ENCODE measurements around the gene ENAH.
A peak's percentile ranks its signal among the peaks of the same experiment; 100 is the strongest.
"Not testable (repeated sequence)": the region's sequence is repeated elsewhere in the genome, so short reads cannot be mapped to it uniquely, and the experiment has no call there.

ENAH gene

GRCh38 chr1:225695578-225696337, 42.8 kb upstream of the ENAH start:
- no peak for TF ChIP-seq CTCF (IDR thresholded peaks at IDR 0.05; ENCODE audit: low read depth, low read length, missing control alignments)
- DNase-seq: no peak
- H3K27ac ChIP-seq: no peak overlapping the region
- no peak overlapping the region for H3K4me3 ChIP-seq (ENCODE audit: low read depth, low read length)
- H3K36me3 ChIP-seq (replicated peaks): no peaks in the 10 kb centered on the region
- no peaks in the 10 kb centered on the region for H3K27me3 ChIP-seq (replicated peaks)
- in situ Hi-C loops (cut with HindIII; ENCODE audit: low pct_ligation_motif_present, low sequenced_read_pairs): no loop called here

DNA sequence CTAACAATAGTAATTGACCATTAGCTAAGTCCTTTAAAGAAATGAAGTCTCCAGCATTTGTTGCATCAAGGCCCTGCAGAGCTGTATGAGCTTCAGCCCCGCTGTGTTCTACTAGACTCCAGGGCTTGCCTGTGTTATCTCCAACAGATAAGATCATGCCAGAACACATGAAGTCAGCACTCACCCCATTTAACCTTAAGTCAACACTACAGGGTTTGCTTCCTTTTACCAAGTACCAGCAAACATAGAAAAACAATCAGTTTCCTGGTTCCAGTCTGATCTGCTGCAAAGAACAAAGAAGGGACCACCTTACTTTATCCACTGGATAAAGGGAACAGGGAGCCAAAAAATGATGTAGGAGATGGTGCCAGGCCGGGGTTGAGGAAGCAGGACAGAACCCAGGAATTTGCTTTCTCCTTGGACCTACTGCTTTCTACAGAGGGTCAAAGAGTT, 41.3 kb upstream of the ENAH start:
- Histone ChIP-seq H3K36me3 (replicated peaks) (no peaks in the 10 kb centered on the region), H3K27ac (peak overlapping the region; percentile 43), H3K27me3 (replicated peaks) (no peaks in the 10 kb centered on the region), H3K4me3 (ENCODE audit: low read depth, low read length) (no peak overlapping the region)
- DNase-seq: peak; percentile 83
- no peak for TF ChIP-seq CTCF (IDR thresholded peaks at IDR 0.05; ENCODE audit: low read depth, low read length, missing control alignments)
- in situ Hi-C loops (cut with HindIII; ENCODE audit: low pct_ligation_motif_present, low sequenced_read_pairs): no loop called here

DNA sequence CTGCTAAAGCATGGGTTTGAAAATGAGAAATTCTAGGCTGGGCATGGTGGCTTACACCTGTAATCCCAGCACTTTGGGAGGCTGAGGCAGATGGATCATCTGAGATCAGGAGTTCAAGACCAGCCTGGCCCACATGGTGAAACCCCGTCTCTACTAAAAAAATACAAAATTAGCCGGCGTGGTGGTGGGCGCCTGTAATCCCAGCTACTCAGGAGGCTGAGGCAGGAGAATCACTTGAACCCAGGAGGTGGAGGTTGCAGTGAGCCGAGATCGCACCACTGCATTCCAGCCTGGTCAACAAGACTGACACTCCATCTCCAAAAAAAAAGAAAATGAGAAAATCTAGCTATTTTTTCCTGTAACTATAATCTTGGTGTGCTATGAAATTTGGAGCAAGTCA, 40.8 kb upstream of the ENAH start:
- H3K27ac ChIP-seq; DNase-seq; in situ Hi-C loops (cut with HindIII; ENCODE audit: low pct_ligation_motif_present, low sequenced_read_pairs); H3K4me3 ChIP-seq (ENCODE audit: low read depth, low read length); H3K36me3 ChIP-seq (replicated peaks); H3K27me3 ChIP-seq (replicated peaks): not testable (repeated sequence)

DNA sequence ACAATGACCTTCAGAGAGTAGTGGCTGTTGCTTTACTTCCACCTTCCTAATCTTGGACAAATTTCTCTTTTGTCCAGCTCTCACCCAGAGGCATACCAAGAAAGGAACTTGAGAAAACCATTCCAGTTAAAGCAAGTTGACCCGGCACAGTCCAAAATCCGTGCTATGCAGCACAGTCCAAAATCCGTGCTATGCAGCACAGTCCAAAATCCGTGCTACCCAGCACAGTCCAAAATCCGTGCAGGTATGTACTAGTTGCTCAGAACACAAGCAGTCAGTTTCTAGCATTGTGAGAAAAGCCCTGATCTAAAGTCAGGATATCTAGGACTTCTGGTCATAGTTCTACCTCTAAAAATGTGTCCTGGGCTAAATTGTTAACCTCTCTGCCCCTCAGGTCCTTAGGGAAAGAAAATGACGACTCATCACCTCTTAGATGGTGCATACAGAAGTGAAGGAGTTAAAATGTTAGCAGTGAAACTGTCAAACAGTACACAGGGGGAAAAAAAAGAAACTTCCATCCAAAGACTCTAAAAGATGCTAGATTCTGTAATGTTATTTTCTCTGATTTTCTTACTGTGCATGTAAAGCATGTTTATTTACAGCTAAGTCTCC, 40.3 kb upstream of the ENAH start:
- H3K36me3 ChIP-seq (replicated peaks): no peaks in the 10 kb centered on the region
- no peak for TF ChIP-seq CTCF (IDR thresholded peaks at IDR 0.05; ENCODE audit: low read depth, low read length, missing control alignments)
- DNase-seq: no peak
- in situ Hi-C loops (cut with HindIII; ENCODE audit: low pct_ligation_motif_present, low sequenced_read_pairs): no loop called here
- H3K27me3 ChIP-seq (replicated peaks): no peaks in the 10 kb centered on the region
- H3K27ac ChIP-seq: no peak overlapping the region
- H3K4me3 ChIP-seq (ENCODE audit: low read depth, low read length): no peak overlapping the region

DNA sequence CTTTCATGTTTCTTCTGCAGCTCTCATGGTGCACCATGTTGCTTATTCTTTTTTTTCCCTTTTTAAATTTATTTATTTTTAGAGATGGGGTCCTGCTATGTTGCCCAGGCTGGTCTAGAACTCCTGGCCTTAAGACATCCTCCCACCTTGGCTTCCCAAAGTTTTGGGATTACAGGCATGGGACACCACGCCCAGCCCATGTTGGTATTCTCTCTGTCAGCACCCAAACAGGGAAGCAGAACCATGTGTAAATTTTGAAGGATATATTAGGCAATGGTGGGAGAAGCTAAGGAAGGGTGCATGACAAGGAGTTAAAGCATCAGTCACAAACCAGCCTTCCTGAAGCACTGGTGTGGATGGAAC, 39.6 kb upstream of the ENAH start:
- H3K36me3 ChIP-seq (replicated peaks): no peaks in the 10 kb centered on the region
- H3K27me3 ChIP-seq (replicated peaks): no peaks in the 10 kb centered on the region
- no peak for TF ChIP-seq CTCF (IDR thresholded peaks at IDR 0.05; ENCODE audit: low read depth, low read length, missing control alignments)
- DNase-seq: no peak
- H3K4me3 ChIP-seq (ENCODE audit: low read depth, low read length): no peak overlapping the region
- in situ Hi-C loops (cut with HindIII; ENCODE audit: low pct_ligation_motif_present, low sequenced_read_pairs): no loop called here
- no peak overlapping the region for H3K27ac ChIP-seq

- peak; percentile 77 for DNase-seq
- H3K27ac ChIP-seq: peak overlapping the region; percentile 61
- in situ Hi-C loops (cut with HindIII; ENCODE audit: low pct_ligation_motif_present, low sequenced_read_pairs): no loop called here
Observed at GRCh38 chr1:225691861-225692516, 39.1 kb upstream of the ENAH start.

More at GRCh38 chr1:225691861-225692516, 39.1 kb upstream of the ENAH start:
- TF ChIP-seq CTCF (IDR thresholded peaks at IDR 0.05; ENCODE audit: low read depth, low read length, missing control alignments): no peak
- no peaks in the 10 kb centered on the region for H3K36me3 ChIP-seq (replicated peaks)
- H3K27me3 ChIP-seq (replicated peaks): no peaks in the 10 kb centered on the region
- H3K4me3 ChIP-seq (ENCODE audit: low read depth, low read length): no peak overlapping the region

Measured in brain microvascular endothelial cell (primary cell).